Measurements from ENCODE around the gene ITGB6.

DNA sequence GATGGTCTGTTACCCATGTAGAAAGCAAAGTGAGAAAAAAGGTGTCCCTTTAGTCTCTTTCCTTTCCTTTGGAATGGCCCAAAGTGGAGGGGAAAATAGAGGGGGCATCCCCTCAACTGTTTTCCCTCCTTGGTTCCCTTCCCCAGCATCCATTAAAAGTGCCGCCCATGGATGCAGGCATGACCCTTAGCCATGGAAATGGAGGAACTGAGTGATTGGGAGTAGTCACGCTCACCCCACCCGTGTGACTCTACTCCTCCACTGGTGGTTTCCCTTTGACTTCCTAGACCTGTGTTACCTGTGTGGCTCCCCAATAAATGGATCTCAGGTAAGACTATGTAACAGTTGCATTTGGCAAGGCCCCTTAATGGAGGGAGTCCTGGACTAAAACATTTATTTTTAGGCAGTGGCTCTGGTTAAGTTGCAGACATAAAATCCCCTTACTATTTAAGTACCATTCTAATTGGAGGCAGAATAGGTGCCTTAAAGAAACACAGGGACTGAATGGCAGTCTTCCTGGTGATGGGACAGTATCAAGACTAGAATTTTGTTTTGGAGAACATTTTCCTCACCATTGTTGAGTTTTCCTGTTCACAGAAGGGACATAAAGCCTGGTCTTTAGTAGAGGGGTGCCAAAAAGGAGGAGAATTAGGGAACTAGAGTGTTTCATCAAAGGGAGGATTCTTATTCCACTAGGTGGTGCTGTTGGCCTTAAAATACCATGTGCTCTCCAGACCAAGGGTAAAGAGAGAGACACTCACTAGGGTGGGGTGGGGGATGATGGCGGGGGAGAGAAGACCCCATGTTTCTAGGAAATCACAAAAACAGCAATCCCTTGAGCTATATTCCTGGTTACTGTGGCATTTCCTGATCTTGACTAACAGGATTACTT, 112.0 kb downstream of the ITGB6 start:
- TF ChIP-seq, protein P1, sequence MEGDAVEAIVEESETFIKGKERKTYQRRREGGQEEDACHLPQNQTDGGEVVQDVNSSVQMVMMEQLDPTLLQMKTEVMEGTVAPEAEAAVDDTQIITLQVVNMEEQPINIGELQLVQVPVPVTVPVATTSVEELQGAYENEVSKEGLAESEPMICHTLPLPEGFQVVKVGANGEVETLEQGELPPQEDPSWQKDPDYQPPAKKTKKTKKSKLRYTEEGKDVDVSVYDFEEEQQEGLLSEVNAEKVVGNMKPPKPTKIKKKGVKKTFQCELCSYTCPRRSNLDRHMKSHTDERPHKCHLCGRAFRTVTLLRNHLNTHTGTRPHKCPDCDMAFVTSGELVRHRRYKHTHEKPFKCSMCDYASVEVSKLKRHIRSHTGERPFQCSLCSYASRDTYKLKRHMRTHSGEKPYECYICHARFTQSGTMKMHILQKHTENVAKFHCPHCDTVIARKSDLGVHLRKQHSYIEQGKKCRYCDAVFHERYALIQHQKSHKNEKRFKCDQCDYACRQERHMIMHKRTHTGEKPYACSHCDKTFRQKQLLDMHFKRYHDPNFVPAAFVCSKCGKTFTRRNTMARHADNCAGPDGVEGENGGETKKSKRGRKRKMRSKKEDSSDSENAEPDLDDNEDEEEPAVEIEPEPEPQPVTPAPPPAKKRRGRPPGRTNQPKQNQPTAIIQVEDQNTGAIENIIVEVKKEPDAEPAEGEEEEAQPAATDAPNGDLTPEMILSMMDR (IDR thresholded peaks at IDR 0.05; ENCODE audit: poor library complexity) = no peak
- TF ChIP-seq EZH2 (IDR thresholded peaks at IDR 0.05; ENCODE audit: borderline replicate concordance) = no peak
- no peak for TF ChIP-seq EZH2phosphoT487 (IDR thresholded peaks at IDR 0.05; ENCODE audit: low read depth, severe bottlenecking, unreplicated experiment)
